Right cardiac atrium (tissue), 5 donors: Measurements from ENCODE around the gene CDCP2. TPM values are rescaled to one million over a fixed set of nuclear protein-coding genes. Genes with fewer than 3 reads are reported as not detected.

Source experiments
- ATAC-seq, 2 donors: fragments of 200-7000 bp; cut with Tn5 transposase; one replicate each; pipeline versions ENCODE4 v1.8.0 to v1.9.1; 2020; ENCODE audit warnings: moderate library complexity in 2 of 2, mild to moderate bottlenecking in 1 of 2
- DNase-seq, 3 donors: peaks; one replicate each; pipeline ENCODE4 v3.0.0-alpha.2; 2020
- H3K27ac ChIP-seq: one replicate; pipeline ENCODE4 v1.5.1; 2013; ENCODE audit warnings: mild to moderate bottlenecking, low read length, control low read depth, moderate library complexity
- H3K27me3 ChIP-seq: one replicate; pipeline ENCODE4 v1.6.1; 2013; ENCODE audit not compliant: control insufficient read depth, insufficient read depth
- H3K4me1 ChIP-seq: one replicate; pipeline ENCODE4 v1.6.1; 2013; ENCODE audit warnings: low read length; ENCODE audit not compliant: control insufficient read depth, insufficient read depth
- H3K4me3 ChIP-seq: one replicate; pipeline ENCODE4 v1.5.1; 2013; ENCODE audit warnings: low read length, control low read depth
- H3K9me3 ChIP-seq: one replicate; pipeline ENCODE4 v1.6.1; 2013; ENCODE audit warnings: low read length; ENCODE audit not compliant: control insufficient read depth
- WGBS: extraction: QIAGEN DNeasy Blood & Tissue Kit; methylation state at CpG from one replicate; pipeline ENCODE4 v1.1.7; 2013; 5-methylcytosine and 5-hydroxymethylcytosine counted together
- intact Hi-C, 4 donors: fragments of 100-400 bp; cut with DNase I; formaldehyde crosslinking; loops; one replicate each; pipeline versions ENCODE4 v1.11.0 to v1.14.0; 2022 to 2023
- long read RNA-seq, 4 donors: library from polyadenylated mRNA; unstranded; transcript quantifications; one replicate each; pipeline ENCODE4 v2.0.0, GENCODE V29; 2020 to 2021
- polyA plus RNA-seq: library from polyadenylated mRNA; stranded (reverse); fragments of 200-250 nt; gene quantifications from one replicate; pipeline ENCODE4 v1.2.3, GENCODE V29; 2013
- total RNA-seq, 4 donors: library from RNA; stranded (reverse); fragmentation: NEBNext Ultra II Directional; extraction: Animal tissue kit (Norgen Biotek cat#: 25700); gene quantifications; one replicate each; pipeline ENCODE4 v1.2.1, GENCODE V29; 2021
- donor health status: healthy with polysubstance abuse.
- donor health status: DM: no; HTN: yes; CAD: no.
- donor health status: DM: no; HTN: no; CAD: no.
- donor health status: DM: no; HTN: yes; CAD: no; lungs with severe emphysema.
- donor health status: DM: yes; HTN: yes; CAD: no.

CDCP2 gene
- total RNA-seq (not detected), polyA plus RNA-seq (not detected)
- long read RNA-seq, donor 1, partial matches to known transcripts = 1 of 1 reads
- long read RNA-seq, donor 1, other reads (novel, unspliced or antisense) = 0 of 1 reads
- long read RNA-seq, donor 2 = 0 reads
- long read RNA-seq, donor 3 = 0 reads
- long read RNA-seq, donor 4 = 0 reads

DNA sequence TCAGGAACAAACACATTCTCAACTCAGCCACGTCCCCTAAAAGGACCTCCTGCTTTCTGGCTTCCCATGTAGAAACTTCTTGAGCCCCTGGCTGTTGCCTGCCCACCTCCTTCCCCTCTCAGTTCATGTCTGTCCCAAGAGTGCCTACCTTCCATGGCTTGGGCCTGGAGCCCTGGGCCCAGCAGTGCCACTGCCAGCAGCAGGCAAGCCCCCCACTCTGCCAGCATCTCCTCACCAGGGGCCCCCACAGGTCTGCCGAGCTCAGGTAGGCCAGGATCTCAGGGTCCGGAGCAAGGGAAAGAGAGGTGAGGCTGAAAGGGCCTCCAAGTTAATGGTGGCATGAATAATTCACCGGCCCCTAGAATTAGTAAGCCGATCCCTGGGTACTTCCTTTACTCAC, at the start of gene CDCP2:
Gene CDCP2 (minus strand): TSS at position 305 of the 400 bp plus-strand sequence. CDS start 78 bp downstream, at position 227.
- ATAC-seq (no peak), DNase-seq (no peak)
- H3K27ac ChIP-seq = no peak within 1 kb of the TSS
- no peak within 1 kb of the TSS for H3K4me3 ChIP-seq
- no peaks in the 10 kb centered on the region for H3K9me3 ChIP-seq
- WGBS = 96% methylated on average over 5 of the region's 5 CpGs
- H3K27me3 ChIP-seq = no peaks in the 10 kb centered on the region
- intact Hi-C loops = no loop called here
- no peaks in the 10 kb centered on the region for H3K4me1 ChIP-seq

DNA sequence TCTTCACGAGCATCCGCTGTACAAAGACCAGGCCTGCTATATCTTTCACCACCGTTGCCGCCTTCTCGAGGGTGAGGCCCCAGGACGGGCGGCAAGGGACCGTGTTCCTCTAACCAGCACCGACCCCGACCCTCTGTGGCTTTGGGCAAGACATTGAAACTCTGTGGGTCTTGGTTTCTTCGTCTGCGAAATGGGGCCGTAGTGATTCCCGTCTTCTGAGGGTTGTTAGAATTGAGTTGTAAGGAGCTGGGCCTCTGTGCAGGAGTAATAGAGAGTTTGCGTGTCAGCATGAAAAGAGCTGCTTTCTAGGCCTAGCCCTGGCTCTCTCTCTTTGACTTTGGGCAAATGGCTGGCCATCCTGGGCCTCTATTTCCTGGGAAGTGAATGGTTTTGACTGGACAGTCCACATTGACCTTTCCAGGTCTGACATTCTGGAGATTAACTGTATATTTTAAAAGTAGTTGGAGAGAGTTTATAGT, 47.8 kb upstream of the CDCP2 start:
- intact Hi-C loops = loop anchor here in 2 of 4 donors (10.0 kb wide), 1 partner anchor 204 kb away; the partner anchor contains the start of gene SSBP3 (in 2 of the 2)
- ATAC-seq = peak in 1 of 2 donors; percentile 27
- peaks cover 2% of the 10 kb centered on the region for H3K4me1 ChIP-seq

GRCh38 chr1:54199765-54200518, 47.1 kb upstream of the CDCP2 start, which contains the start of the genes CYB5RL and MRPL37:
Gene CYB5RL (minus strand): TSS chr1:54200030. CDS start chr1:54195616, 4,414 bp downstream.
Gene MRPL37 (plus strand): TSS chr1:54200167. CDS start chr1:54200244, 77 bp downstream.
- under 1% methylated on average over 51 of the region's 51 CpGs for WGBS
- H3K9me3 ChIP-seq = no peaks in the 10 kb centered on the region
- no peaks in the 10 kb centered on the region for H3K27me3 ChIP-seq
- intact Hi-C loops = loop anchor here in 2 of 4 donors (10.0 kb wide), 1 partner anchor 205 kb away; the partner anchor contains the start of gene SSBP3 (in 2 of the 2)
- ATAC-seq (peak; percentile 99), DNase-seq (peak; percentile 88 to 95 (median 93))
- peak within 1 kb of the TSS; percentile 1 for H3K27ac ChIP-seq
- H3K4me1 ChIP-seq = peaks cover 2% of the 10 kb centered on the region
- peak within 1 kb of the TSS; percentile 51 for H3K4me3 ChIP-seq

More for the DNA sequence above, 47.8 kb upstream of the CDCP2 start:
- H3K4me3 ChIP-seq = peak overlapping the region; percentile 51
- H3K9me3 ChIP-seq = no peaks in the 10 kb centered on the region
- no peak for DNase-seq
- H3K27me3 ChIP-seq = no peaks in the 10 kb centered on the region
- H3K27ac ChIP-seq = no peak overlapping the region
- 2% methylated on average over 15 of the region's 15 CpGs for WGBS

- Histone ChIP-seq H3K4me1 (peaks cover 2% of the 10 kb centered on the region), H3K9me3 (no peaks in the 10 kb centered on the region), H3K27me3 (no peaks in the 10 kb centered on the region), H3K4me3 (peak overlapping the region; percentile 51), H3K27ac (no peak overlapping the region)
- intact Hi-C loops = no loop called here
- 16% methylated on average over 17 of the region's 17 CpGs for WGBS
- no peak for DNase-seq
- ATAC-seq = peak in 1 of 2 donors; percentile 5
Observed at GRCh38 chr1:54199151-54199764, 46.5 kb upstream of the CDCP2 start.

DNA sequence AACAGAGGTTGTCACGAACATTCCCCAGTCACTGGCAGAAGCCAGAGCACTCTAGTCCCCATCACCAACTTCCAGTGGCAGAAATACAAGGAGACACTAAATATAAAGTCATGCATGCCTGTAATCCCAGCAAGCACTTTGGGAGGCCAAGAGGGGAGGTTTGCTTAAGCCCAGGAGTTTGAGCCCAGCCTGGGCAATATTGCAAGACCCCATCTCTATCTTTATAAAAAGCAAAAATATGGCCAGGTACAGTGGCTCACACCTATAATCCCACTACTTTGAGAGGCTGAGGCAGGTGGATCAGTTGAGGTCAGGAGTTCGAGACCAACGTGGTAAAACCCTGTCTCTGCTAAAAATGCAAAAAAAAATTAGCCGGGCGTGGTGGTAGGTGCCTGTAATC, 40.7 kb upstream of the CDCP2 start:
- ATAC-seq (no peak), DNase-seq (no peak)
- H3K9me3 ChIP-seq = no peaks in the 10 kb centered on the region
- no peaks in the 10 kb centered on the region for H3K4me1 ChIP-seq
- WGBS = 94% methylated on average over 5 of the region's 5 CpGs
- intact Hi-C loops = no loop called here
- H3K4me3 ChIP-seq = no peak overlapping the region
- H3K27me3 ChIP-seq = no peaks in the 10 kb centered on the region
- no peak overlapping the region for H3K27ac ChIP-seq

- no peaks in the 10 kb centered on the region for H3K27me3 ChIP-seq
- intact Hi-C loops = no loop called here
- no peak overlapping the region for H3K27ac ChIP-seq
- DNase-seq (no peak), ATAC-seq (no peak)
- 96% methylated on average over 1 of the region's 1 CpG for WGBS
- no peaks in the 10 kb centered on the region for H3K9me3 ChIP-seq
- H3K4me3 ChIP-seq = no peak overlapping the region
- H3K4me1 ChIP-seq = no peaks in the 10 kb centered on the region
Observed at GRCh38 chr1:54191525-54191924, 38.7 kb upstream of the CDCP2 start.

DNA sequence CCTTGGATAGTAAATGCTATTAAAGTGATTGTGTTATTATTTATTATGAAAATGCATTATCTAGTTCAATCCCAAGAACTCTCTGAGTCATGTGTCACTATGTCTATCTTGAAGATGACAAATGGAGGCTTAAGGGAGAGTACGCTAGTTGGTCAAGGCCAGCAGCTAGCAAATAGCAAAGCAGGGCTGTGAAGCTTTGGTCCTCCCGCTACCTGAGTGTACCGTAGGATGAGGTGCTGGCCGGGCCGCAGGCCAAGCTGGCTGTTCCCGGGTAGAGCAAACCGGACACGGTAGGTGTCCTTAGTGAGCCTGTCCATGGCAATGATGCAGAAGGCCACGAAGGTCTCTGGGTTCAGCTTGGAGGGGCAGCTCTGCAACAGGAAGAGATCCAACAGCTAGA, 37.7 kb upstream of the CDCP2 start:
- H3K9me3 ChIP-seq = no peaks in the 10 kb centered on the region
- no peak overlapping the region for H3K27ac ChIP-seq
- ATAC-seq (no peak), DNase-seq (no peak)
- H3K4me3 ChIP-seq = no peak overlapping the region
- WGBS = 95% methylated on average over 9 of the region's 9 CpGs
- H3K4me1 ChIP-seq = no peaks in the 10 kb centered on the region
- H3K27me3 ChIP-seq = no peaks in the 10 kb centered on the region
- intact Hi-C loops = no loop called here

GRCh38 chr1:54188291-54188690, 35.5 kb upstream of the CDCP2 start:
- ATAC-seq (no peak), DNase-seq (no peak)
- Histone ChIP-seq H3K4me3 (no peak overlapping the region), H3K27me3 (no peaks in the 10 kb centered on the region), H3K9me3 (no peaks in the 10 kb centered on the region), H3K4me1 (no peaks in the 10 kb centered on the region), H3K27ac (no peak overlapping the region)
- 71% methylated on average over 1 of the region's 1 CpG for WGBS
- intact Hi-C loops = no loop called here

- H3K4me1 ChIP-seq = no peaks in the 10 kb centered on the region
- WGBS = 92% methylated on average over 3 of the region's 3 CpGs
- no peak for ATAC-seq
Observed at GRCh38 chr1:54186056-54186455, 33.3 kb upstream of the CDCP2 start.

GRCh38 chr1:54180701-54181360, 28.0 kb upstream of the CDCP2 start:
- DNase-seq (no peak), ATAC-seq (no peak)
- Histone ChIP-seq H3K27me3 (no peaks in the 10 kb centered on the region), H3K4me1 (no peaks in the 10 kb centered on the region), H3K9me3 (no peaks in the 10 kb centered on the region), H3K4me3 (no peak overlapping the region), H3K27ac (no peak overlapping the region)
- 93% methylated on average over 5 of the region's 5 CpGs for WGBS
- intact Hi-C loops = no loop called here

More at GRCh38 chr1:54186056-54186455, 33.3 kb upstream of the CDCP2 start:
- DNase-seq = no peak
- intact Hi-C loops = no loop called here
- no peak overlapping the region for H3K4me3 ChIP-seq
- no peak overlapping the region for H3K27ac ChIP-seq
- H3K9me3 ChIP-seq = no peaks in the 10 kb centered on the region
- H3K27me3 ChIP-seq = no peaks in the 10 kb centered on the region
